GM19043 (cell line): ENCODE results near the gene SKAP2.

Experiments used
- ATAC-seq: cut with Tn5 transposase; IDR thresholded peaks from one replicate; pipeline ENCODE4 v1.9.1; 2021; ENCODE audit warnings: low read depth; ENCODE audit not compliant: unreplicated experiment

Gene SKAP2

GRCh38 chr7:26782501-26782900, 81.9 kb downstream of the SKAP2 start:
- no peak for ATAC-seq

- ATAC-seq: no peak
Measured at GRCh38 chr7:26779978-26780595, 84.3 kb downstream of the SKAP2 start.

- no peak for ATAC-seq
Measured at GRCh38 chr7:26777385-26777784, 87.0 kb downstream of the SKAP2 start.

- ATAC-seq: no peak
Measured at GRCh38 chr7:26760501-26760900, 103.9 kb downstream of the SKAP2 start.

- ATAC-seq: no peak
Measured at GRCh38 chr7:26759108-26759507, 105.3 kb downstream of the SKAP2 start.

- ATAC-seq: no peak
Measured at GRCh38 chr7:26743205-26743604, 121.2 kb downstream of the SKAP2 start.

GRCh38 chr7:26735976-26736600, 128.3 kb downstream of the SKAP2 start:
- no peak for ATAC-seq

GRCh38 chr7:26729150-26729775, 135.1 kb downstream of the SKAP2 start:
- no peak for ATAC-seq

GRCh38 chr7:26726051-26726450, 138.3 kb downstream of the SKAP2 start:
- no peak for ATAC-seq

GRCh38 chr7:26724795-26725194, 139.6 kb downstream of the SKAP2 start:
- ATAC-seq: no peak

- no peak for ATAC-seq
Measured at GRCh38 chr7:26723129-26723528, 141.3 kb downstream of the SKAP2 start.

GRCh38 chr7:26721450-26721849, 142.9 kb downstream of the SKAP2 start:
- ATAC-seq: no peak

GRCh38 chr7:26718063-26718462, 146.3 kb downstream of the SKAP2 start:
- ATAC-seq: no peak

GRCh38 chr7:26714438-26714837, 150.0 kb downstream of the SKAP2 start:
- no peak for ATAC-seq

- ATAC-seq: no peak
Measured at GRCh38 chr7:26714006-26714405, 150.4 kb downstream of the SKAP2 start.

- no peak for ATAC-seq
Measured at GRCh38 chr7:26709210-26709990, 155.0 kb downstream of the SKAP2 start.

- no peak for ATAC-seq
Measured at GRCh38 chr7:26705567-26705966, 158.8 kb downstream of the SKAP2 start.

GRCh38 chr7:26704786-26705185, 159.6 kb downstream of the SKAP2 start:
- ATAC-seq: no peak

- no peak for ATAC-seq
Measured at GRCh38 chr7:26704036-26704435, 160.4 kb downstream of the SKAP2 start.

- no peak for ATAC-seq
Measured at GRCh38 chr7:26700893-26701292, 163.5 kb downstream of the SKAP2 start.

- ATAC-seq: no peak
Measured at GRCh38 chr7:26700386-26700785, 164.0 kb downstream of the SKAP2 start.
